Measurements from ENCODE around the gene SCYGR5. TPM values are rescaled to one million over a fixed set of nuclear protein-coding genes. Genes with fewer than 3 reads are reported as not detected.

SCYGR5 gene
- total RNA-seq, 4 donors from 2014 or later, result not detected

- H3K4me3 ChIP-seq (ENCODE audit: low read depth, poor library complexity, severe bottlenecking), result no peak overlapping the region
- intact Hi-C loops (cut with DNase I; ENCODE audit: low total_unique reads), result no loop called here
- WGBS, 2 donors, result 13 to 22% methylated on average over 4 of the region's 4 CpGs
- no peak for TF ChIP-seq POLR2A (IDR thresholded peaks at IDR 0.05)
- TF ChIP-seq CTCF (IDR thresholded peaks at IDR 0.05), result no peak
- no peak for DNase-seq (ENCODE audit: low spot score in 2 of 2)
Measured at GRCh38 chr2:227653419-227653818, 13.2 kb upstream of the SCYGR5 start.

DNA sequence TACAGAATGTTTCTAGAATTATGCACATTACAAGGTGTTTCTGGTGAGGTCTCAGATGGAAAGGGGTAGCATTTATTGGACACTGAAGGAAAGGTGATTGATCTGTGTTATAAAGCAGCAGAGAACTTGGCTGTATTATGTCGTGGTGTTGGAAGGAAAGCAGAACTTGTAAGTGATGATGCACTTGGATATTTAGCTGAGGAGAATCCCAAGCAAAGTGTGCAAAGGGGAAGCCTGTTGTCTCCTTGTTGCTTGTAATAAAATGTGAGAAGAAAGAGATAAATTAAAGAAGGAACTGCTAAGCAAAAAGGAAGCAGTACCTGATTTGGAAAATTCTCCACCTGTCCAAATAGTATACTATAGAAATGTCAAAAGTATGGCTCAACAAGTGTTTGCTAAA, 12.2 kb upstream of the SCYGR5 start:
- intact Hi-C loops (cut with DNase I; ENCODE audit: low total_unique reads), result no loop called here
- DNase-seq (ENCODE audit: low spot score in 2 of 2), result no peak
- TF ChIP-seq POLR2A (IDR thresholded peaks at IDR 0.05), result no peak
- TF ChIP-seq CTCF (IDR thresholded peaks at IDR 0.05), result no peak
- 67 to 70% methylated on average over 1 of the region's 1 CpG for WGBS, 2 donors
- H3K4me3 ChIP-seq (ENCODE audit: low read depth, poor library complexity, severe bottlenecking), result no peak overlapping the region

GRCh38 chr2:227655454-227655853, 11.2 kb upstream of the SCYGR5 start:
- TF ChIP-seq CTCF (IDR thresholded peaks at IDR 0.05) (no peak), POLR2A (IDR thresholded peaks at IDR 0.05) (no peak)
- intact Hi-C loops (cut with DNase I; ENCODE audit: low total_unique reads), result no loop called here
- DNase-seq (ENCODE audit: low spot score in 2 of 2), result peak in 1 of 2 donors; percentile 43
- H3K4me3 ChIP-seq (ENCODE audit: low read depth, poor library complexity, severe bottlenecking), result no peak overlapping the region
- WGBS, 2 donors, result 9 to 13% methylated on average over 1 of the region's 1 CpG

DNA sequence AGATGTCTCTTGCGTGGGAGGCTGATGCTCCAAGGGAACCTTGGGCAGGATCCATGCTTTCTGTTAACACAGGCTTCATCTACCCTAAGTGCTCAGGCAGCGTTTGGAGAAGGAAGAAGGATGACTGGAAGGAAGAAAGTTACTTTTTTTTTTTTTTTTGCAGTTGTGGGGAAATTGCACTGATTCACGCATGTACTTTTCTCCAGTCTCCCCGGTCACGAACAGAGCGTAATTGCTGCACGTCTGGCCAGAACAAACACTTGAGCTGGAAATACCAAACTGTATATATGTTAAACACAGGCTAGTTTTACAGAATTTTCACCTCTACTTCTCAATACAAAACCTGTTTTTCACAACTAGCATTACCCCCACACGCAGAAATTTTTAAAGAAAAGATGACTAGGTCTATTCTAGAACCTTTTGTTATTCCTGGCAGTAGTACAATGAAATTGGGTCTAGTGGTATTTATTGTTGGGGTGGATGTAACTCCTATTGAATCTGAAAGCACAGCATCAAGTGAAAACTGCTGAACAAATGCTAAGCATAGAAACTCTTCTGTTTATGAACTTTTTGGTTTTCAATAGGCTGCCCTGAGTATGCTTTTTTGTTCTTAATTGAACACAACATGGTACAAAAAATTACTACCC, 9.3 kb upstream of the SCYGR5 start:
- no peak for TF ChIP-seq CTCF (IDR thresholded peaks at IDR 0.05)
- no peak for TF ChIP-seq POLR2A (IDR thresholded peaks at IDR 0.05)
- no peak for DNase-seq (ENCODE audit: low spot score in 2 of 2)
- intact Hi-C loops (cut with DNase I; ENCODE audit: low total_unique reads), result no loop called here
- WGBS, 2 donors, result 79 to 86% methylated on average over 8 of the region's 8 CpGs
- no peak overlapping the region for H3K4me3 ChIP-seq (ENCODE audit: low read depth, poor library complexity, severe bottlenecking)

GRCh38 chr2:227661025-227661649, 5.5 kb upstream of the SCYGR5 start:
- H3K4me3 ChIP-seq (ENCODE audit: low read depth, poor library complexity, severe bottlenecking), result no peak overlapping the region
- intact Hi-C loops (cut with DNase I; ENCODE audit: low total_unique reads), result loop anchor here (10.0 kb wide), 1 partner anchor 114 kb away; no protein-coding TSS in a partner anchor
- 63 to 68% methylated on average over 7 of the region's 7 CpGs for WGBS, 2 donors
- DNase-seq (ENCODE audit: low spot score in 2 of 2), result no peak
- TF ChIP-seq POLR2A (IDR thresholded peaks at IDR 0.05), result no peak
- no peak for TF ChIP-seq CTCF (IDR thresholded peaks at IDR 0.05)

Measured in lower leg skin (tissue), 4 donors.